Parietal lobe (tissue), 1 donor: Measurements from ENCODE around the gene PSMC1. TPM values are rescaled to one million over a fixed set of nuclear protein-coding genes. Genes with fewer than 3 reads are reported as not detected.

Experiments
- total RNA-seq: library from RNA; depleted of rRNA; stranded (reverse); fragments of >200 nt; gene quantifications from one replicate; pipeline ENCODE4 v1.2.3, GENCODE V29; 2014

The PSMC1 gene
- 52.9 TPM for total RNA-seq

GRCh38 chr14:90256354-90257131 lies at the start of gene PSMC1:
TSS of gene PSMC1 (plus strand) at chr14:90256553. CDS start at chr14:90256598, 45 bp downstream.

Other genes starting within 250 kb of the PSMC1 start
- 0.31 TPM for gene KCNK13, start 194.6 kb upstream of the PSMC1 start, total RNA-seq
- gene NRDE2, start 75.4 kb downstream of the PSMC1 start, total RNA-seq: 35.4 TPM
- gene CALM1, start 140.5 kb downstream of the PSMC1 start, total RNA-seq: 974 TPM